GM12878 (cell line): ENCODE data around the gene DNAJC5. TPM values are rescaled to one million over a fixed set of nuclear protein-coding genes. Genes with fewer than 3 reads are reported as not detected.

Experiments
- EP300 ChIP-seq, 2 experiments: fragments of 150-350 bp in 1 of 2; IDR thresholded peaks; 2 replicates each; pipeline ENCODE4 v1.6.1; 2011 to 2012; ENCODE audit warnings: low read depth in 2 of 2, low read length in 2 of 2, borderline replicate concordance in 1 of 2, improper control_type of control experiment in 1 of 2, inconsistent platforms in 1 of 2; ENCODE audit not compliant: control insufficient read depth in 1 of 2
- GATAD2B ChIP-seq: fragments of 450-650 bp; conservative IDR thresholded peaks from 2 replicates; pipeline ENCODE4 v1.6.1; 2017; ENCODE audit warnings: low read depth, mild to moderate bottlenecking, moderate library complexity
- LARP7 ChIP-seq: fragments of 450-650 bp; IDR thresholded peaks from 2 replicates; pipeline ENCODE4 v1.6.1; 2017; ENCODE audit warnings: mild to moderate bottlenecking
- MTA2 ChIP-seq: fragments of 450-650 bp; IDR thresholded peaks from 2 replicates; pipeline ENCODE4 v1.6.1; 2016; ENCODE audit warnings: low read depth, mild to moderate bottlenecking, moderate library complexity
- NFXL1 ChIP-seq: fragments of 450-650 bp; IDR thresholded peaks from 2 replicates; pipeline ENCODE4 v1.6.1; 2017; ENCODE audit warnings: antibody characterized with exemption, mild to moderate bottlenecking, borderline replicate concordance
- NFYB ChIP-seq: IDR thresholded peaks from 2 replicates; pipeline ENCODE4 v1.6.1; 2011; ENCODE audit warnings: low read depth, mild to moderate bottlenecking, low read length, improper control_type of control experiment, moderate library complexity; ENCODE audit not compliant: insufficient read depth
- RELA ChIP-seq: fragments of 450-650 bp; IDR thresholded peaks from 2 replicates; pipeline ENCODE4 v1.8.0; 2014; ENCODE audit warnings: borderline replicate concordance; ENCODE audit not compliant: partially characterized antibody
- RUNX3 ChIP-seq: IDR thresholded peaks from 2 replicates; pipeline ENCODE4 v1.6.1; 2012; ENCODE audit warnings: low read length, inconsistent platforms
- SIX5 ChIP-seq: IDR thresholded peaks from 2 replicates; pipeline ENCODE4 v1.6.1; 2011; ENCODE audit warnings: mild to moderate bottlenecking, low read depth, low read length, moderate library complexity; ENCODE audit not compliant: severe bottlenecking
- TCF7 ChIP-seq: IDR thresholded peaks from 2 replicates; pipeline ENCODE4 v1.6.1; 2014; ENCODE audit warnings: antibody characterized with exemption, borderline replicate concordance
- polyA plus RNA-seq, 11 experiments: library from polyadenylated mRNA; depleted of rRNA in 4 of 11; unstranded in 6 of 11; stranded (reverse) in 5 of 11; fragments of >200 nt; fragmentation: Nextera tagmentation in 4 of 11; fragmentation: Illumina TruSeq in 1 of 11; extraction: Ambion mirVana in 4 of 11; extraction: Trizol in 1 of 11; gene quantifications; 1 replicate in 1 of 11; 2 replicates in 10 of 11; pipeline versions ENCODE4 v1.2.1 to v1.2.3, GENCODE V29; 2011 to 2016; ENCODE audit warnings: inconsistent platforms in 2 of 11, missing spikeins in 2 of 11, low read depth in 1 of 11
- total RNA-seq, 4 experiments: library from RNA; depleted of rRNA in 3 of 4; stranded (reverse); fragments of >200 nt in 3 of 4; fragmentation: Illumina TruSeq in 1 of 4; extraction: Trizol in 1 of 4; gene quantifications; 2 replicates each; pipeline versions ENCODE4 v1.2.1 to v1.2.3, GENCODE V29; 2013 to 2021
- TF ChIP-seq, protein P1 (sequence below): fragments of 450-650 bp; IDR thresholded peaks from 2 replicates; pipeline ENCODE4 v1.6.1; 2017; ENCODE audit warnings: mild to moderate bottlenecking, moderate library complexity
- TF ChIP-seq, protein P2 (sequence below): fragments of 450-650 bp; IDR thresholded peaks from 2 replicates; pipeline ENCODE4 v1.6.1; 2017; ENCODE audit warnings: mild to moderate bottlenecking, moderate library complexity
- TF ChIP-seq, protein P3 (sequence below): IDR thresholded peaks from 2 replicates; pipeline ENCODE4 v1.6.1; 2012; ENCODE audit warnings: mild to moderate bottlenecking, low read depth, low read length
- TF ChIP-seq, protein P4 (sequence below): IDR thresholded peaks from 2 replicates; pipeline ENCODE4 v1.6.1; 2011; ENCODE audit warnings: low read depth, mild to moderate bottlenecking, low read length, moderate library complexity, borderline replicate concordance; ENCODE audit errors: extremely low read depth

Gene DNAJC5
- total and polyA plus RNA-seq, 10 of the 15 experiments (the other 5 are each of a cell fraction or from before 2014, with no cell fraction given) = 0.69 to 36.8 (median 17.0) TPM

DNA sequence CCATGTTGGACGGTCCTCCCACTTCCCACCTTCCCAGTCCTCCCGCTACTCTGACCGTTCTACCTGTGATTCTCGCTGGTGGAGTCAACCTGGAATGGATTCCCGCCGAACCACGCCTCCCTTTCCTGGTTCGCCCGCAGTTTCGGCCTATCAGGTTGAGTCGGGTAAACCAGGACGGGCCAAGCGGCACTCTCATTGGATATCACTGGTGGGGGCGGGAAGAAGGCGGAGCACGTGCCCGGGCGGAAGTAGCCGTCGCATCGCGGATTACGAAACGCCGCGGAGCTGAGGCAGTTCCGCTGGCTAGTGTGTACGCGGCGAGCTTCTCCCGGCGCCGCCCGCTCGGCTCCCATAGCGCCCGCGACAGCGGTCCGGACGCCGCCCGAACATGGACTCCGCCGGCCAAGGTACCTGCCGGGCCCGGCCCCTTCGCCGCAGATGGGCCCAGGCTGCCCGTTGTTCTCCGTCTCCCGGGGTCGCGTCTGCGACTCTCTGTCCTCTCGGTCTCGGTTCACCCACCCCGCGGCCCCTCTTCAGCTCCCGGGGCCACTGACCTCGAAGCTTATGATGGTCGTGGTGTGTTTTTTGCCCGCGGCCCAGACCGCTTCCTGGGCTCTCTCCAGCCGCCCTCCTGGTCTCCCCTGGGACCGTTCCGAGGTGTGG is 29.8 kb upstream of the DNAJC5 start, which contains the start of gene TPD52L2 (continued):
- TF ChIP-seq MTA2 (no peak), SIX5 (peak; percentile 50), EP300 (IDR thresholded peaks at IDR 0.05; ENCODE audit: borderline replicate concordance in 1 of 2, control insufficient read depth in 1 of 2, low read depth in 2 of 2, low read length in 2 of 2) (0 out of 4 replicates have a peak, but pooled peaks of 1 of the 2 experiments have one; percentile 19), TCF7 (no peak), NFYB (peak; percentile 96), RUNX3 (peak; percentile 34; the same call in 1 of the 2 replicates), NFXL1 (no peak), GATAD2B (peak; percentile 85; the same call in 1 of the 2 replicates), LARP7 (0 out of 2 replicates have a peak, but pooled peaks have one; percentile 53), RELA (no peak)
- TF ChIP-seq, protein P1, sequence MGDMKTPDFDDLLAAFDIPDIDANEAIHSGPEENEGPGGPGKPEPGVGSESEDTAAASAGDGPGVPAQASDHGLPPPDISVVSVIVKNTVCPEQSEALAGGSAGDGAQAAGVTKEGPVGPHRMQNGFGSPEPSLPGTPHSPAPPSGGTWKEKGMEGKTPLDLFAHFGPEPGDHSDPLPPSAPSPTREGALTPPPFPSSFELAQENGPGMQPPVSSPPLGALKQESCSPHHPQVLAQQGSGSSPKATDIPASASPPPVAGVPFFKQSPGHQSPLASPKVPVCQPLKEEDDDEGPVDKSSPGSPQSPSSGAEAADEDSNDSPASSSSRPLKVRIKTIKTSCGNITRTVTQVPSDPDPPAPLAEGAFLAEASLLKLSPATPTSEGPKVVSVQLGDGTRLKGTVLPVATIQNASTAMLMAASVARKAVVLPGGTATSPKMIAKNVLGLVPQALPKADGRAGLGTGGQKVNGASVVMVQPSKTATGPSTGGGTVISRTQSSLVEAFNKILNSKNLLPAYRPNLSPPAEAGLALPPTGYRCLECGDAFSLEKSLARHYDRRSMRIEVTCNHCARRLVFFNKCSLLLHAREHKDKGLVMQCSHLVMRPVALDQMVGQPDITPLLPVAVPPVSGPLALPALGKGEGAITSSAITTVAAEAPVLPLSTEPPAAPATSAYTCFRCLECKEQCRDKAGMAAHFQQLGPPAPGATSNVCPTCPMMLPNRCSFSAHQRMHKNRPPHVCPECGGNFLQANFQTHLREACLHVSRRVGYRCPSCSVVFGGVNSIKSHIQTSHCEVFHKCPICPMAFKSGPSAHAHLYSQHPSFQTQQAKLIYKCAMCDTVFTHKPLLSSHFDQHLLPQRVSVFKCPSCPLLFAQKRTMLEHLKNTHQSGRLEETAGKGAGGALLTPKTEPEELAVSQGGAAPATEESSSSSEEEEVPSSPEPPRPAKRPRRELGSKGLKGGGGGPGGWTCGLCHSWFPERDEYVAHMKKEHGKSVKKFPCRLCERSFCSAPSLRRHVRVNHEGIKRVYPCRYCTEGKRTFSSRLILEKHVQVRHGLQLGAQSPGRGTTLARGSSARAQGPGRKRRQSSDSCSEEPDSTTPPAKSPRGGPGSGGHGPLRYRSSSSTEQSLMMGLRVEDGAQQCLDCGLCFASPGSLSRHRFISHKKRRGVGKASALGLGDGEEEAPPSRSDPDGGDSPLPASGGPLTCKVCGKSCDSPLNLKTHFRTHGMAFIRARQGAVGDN = peak; percentile 71
- TF ChIP-seq, protein P2, sequence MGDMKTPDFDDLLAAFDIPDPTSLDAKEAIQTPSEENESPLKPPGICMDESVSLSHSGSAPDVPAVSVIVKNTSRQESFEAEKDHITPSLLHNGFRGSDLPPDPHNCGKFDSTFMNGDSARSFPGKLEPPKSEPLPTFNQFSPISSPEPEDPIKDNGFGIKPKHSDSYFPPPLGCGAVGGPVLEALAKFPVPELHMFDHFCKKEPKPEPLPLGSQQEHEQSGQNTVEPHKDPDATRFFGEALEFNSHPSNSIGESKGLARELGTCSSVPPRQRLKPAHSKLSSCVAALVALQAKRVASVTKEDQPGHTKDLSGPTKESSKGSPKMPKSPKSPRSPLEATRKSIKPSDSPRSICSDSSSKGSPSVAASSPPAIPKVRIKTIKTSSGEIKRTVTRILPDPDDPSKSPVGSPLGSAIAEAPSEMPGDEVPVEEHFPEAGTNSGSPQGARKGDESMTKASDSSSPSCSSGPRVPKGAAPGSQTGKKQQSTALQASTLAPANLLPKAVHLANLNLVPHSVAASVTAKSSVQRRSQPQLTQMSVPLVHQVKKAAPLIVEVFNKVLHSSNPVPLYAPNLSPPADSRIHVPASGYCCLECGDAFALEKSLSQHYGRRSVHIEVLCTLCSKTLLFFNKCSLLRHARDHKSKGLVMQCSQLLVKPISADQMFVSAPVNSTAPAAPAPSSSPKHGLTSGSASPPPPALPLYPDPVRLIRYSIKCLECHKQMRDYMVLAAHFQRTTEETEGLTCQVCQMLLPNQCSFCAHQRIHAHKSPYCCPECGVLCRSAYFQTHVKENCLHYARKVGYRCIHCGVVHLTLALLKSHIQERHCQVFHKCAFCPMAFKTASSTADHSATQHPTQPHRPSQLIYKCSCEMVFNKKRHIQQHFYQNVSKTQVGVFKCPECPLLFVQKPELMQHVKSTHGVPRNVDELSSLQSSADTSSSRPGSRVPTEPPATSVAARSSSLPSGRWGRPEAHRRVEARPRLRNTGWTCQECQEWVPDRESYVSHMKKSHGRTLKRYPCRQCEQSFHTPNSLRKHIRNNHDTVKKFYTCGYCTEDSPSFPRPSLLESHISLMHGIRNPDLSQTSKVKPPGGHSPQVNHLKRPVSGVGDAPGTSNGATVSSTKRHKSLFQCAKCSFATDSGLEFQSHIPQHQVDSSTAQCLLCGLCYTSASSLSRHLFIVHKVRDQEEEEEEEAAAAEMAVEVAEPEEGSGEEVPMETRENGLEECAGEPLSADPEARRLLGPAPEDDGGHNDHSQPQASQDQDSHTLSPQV = no peak
- TF ChIP-seq, protein P3, sequence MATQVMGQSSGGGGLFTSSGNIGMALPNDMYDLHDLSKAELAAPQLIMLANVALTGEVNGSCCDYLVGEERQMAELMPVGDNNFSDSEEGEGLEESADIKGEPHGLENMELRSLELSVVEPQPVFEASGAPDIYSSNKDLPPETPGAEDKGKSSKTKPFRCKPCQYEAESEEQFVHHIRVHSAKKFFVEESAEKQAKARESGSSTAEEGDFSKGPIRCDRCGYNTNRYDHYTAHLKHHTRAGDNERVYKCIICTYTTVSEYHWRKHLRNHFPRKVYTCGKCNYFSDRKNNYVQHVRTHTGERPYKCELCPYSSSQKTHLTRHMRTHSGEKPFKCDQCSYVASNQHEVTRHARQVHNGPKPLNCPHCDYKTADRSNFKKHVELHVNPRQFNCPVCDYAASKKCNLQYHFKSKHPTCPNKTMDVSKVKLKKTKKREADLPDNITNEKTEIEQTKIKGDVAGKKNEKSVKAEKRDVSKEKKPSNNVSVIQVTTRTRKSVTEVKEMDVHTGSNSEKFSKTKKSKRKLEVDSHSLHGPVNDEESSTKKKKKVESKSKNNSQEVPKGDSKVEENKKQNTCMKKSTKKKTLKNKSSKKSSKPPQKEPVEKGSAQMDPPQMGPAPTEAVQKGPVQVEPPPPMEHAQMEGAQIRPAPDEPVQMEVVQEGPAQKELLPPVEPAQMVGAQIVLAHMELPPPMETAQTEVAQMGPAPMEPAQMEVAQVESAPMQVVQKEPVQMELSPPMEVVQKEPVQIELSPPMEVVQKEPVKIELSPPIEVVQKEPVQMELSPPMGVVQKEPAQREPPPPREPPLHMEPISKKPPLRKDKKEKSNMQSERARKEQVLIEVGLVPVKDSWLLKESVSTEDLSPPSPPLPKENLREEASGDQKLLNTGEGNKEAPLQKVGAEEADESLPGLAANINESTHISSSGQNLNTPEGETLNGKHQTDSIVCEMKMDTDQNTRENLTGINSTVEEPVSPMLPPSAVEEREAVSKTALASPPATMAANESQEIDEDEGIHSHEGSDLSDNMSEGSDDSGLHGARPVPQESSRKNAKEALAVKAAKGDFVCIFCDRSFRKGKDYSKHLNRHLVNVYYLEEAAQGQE = no peak
- TF ChIP-seq, protein P4, sequence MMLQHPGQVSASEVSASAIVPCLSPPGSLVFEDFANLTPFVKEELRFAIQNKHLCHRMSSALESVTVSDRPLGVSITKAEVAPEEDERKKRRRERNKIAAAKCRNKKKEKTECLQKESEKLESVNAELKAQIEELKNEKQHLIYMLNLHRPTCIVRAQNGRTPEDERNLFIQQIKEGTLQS = peak; percentile 86
